ENCODE data around the gene HIVEP1.

Gene HIVEP1

DNA sequence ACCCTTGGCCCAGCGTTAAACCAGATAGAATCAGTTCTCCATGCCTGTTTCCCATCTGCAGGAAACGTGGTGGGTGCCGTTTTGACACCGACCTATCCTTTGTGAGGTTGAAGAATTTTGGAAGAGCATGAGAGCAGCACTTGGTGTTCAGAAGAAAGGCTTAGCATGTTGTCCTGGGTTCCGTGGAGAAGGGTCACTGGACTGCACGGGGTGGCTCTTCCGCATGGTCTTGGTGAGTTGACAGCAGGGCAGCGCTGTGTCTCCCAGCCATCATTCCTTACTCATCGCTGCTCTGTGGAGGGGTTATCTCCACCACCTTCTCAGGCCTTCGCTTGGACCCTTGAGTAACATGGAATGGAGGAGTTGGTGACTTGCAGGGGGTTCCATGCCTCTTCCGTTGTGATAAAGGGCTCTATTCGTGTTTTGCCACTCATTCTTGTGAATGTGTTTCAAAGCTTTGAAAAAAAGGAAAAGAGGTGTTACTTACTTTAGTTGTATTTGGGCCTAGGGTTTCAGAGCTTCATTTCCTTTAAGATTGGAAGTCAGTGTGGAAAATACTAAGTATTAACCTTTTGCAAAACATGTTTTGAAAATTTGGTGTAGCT lies 8.2 kb downstream of the HIVEP1 start:
- DNase-seq = no peak

DNA sequence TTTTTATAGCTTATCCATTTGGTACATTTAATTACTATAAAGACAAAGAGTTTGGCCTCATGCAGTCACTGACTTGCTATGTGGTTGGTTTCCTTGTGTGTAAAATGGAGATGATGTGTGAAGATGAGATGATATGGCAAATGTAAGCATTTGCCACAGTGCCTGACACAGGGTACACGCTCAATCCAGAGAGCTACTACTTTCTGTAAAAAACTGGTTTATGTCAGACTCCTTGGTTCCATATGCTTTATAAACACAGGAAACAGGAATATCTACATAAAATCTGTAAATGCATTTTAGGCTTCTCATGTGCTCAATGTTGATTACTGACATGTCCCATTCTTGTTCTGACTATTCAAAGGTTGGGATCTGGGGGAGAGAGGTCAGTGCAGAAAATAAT lies 10.4 kb downstream of the HIVEP1 start:
- no peak for DNase-seq

DNA sequence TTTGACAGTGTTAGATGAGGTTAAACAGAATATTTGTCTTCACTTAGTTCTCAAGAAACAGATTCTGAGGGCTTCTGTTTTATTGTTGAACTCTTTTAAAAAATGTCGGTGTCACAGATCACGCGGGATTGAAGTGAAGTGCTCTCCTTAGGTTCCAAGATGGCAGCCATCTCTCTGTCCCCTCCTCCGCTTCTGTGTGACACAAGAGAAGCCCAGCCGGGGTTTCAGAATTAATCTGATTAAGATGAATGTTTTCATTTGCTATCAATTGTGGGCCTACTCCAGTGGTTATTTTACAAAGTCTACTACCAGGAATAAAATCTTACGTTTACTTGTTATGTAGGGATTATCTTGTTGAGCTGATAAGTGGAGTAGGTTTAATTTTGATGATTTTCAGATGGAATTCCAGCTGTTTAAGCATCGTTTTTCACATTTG lies 10.9 kb downstream of the HIVEP1 start:
- no peak for DNase-seq

DNA sequence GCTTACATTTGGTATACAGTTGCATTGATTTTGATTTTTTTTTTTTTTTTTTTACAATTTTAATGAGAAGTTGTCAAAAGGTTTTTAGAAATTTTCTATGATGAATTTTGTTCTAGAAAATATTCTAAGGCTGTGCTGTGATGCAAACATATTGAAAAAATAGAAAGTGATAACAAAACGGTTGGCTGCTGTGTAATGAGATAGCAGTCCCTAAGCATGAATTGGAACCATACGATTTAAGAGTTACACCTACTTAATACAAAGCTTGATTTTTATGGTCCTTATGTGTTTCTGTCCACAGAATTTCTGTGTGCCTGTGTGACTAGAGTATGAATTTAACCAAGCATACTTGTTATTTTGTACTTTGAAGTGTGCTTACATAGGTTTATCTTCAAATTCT lies 12.1 kb downstream of the HIVEP1 start:
- DNase-seq = no peak

DNA sequence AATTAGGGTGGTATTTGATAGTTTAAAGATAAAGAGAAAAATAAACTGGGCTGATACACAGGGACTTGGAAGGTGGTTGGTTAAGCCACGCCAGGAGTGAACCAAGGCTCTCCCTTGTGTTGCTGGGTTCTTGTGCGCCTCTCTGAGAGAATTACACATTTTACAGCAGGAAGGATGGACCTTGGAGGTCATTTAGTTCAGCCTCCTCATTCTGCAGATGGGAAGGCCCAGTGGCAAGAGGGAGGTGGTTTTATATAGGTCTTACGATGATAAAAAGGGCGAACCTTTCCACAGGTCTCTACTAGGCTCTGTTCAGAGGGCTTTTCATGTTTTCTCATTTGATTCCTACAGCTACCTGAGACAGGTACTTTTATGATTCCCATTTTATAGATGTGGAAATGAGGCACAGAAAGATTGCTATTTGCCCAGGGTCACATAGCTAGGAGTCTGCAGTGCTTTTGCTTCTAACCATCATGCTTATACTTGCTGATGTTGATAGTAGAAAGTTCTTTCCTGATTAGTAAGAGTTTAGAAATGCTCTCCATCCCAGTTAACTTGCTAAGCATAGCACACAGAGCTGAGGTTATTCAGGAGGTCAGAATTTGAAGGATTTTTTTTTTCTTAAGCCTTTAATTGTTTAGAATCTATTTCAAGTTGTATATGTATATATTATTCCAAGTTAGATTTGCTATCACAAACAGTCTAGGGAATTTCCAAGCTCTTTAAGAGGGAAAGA lies 12.8 kb downstream of the HIVEP1 start:
- DNase-seq = no peak

DNA sequence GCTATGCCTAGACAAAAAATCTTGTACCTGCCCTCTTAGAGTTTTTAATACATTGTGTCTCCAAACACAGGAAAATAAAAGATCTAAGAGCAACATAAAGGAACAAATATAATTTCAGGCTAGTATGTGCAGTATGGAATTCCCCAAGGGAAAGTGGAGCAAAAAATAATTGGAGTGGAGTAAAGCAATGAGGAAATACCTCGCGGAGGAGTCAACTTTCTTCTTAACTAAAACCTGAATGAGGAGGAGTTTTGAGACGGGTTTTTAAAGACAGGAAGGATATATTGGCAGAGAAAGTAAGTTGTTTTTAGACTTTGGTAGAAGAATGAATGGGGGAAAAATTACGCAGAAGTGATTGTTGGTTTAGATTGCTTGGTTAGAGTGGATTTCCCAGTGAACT lies 14.0 kb downstream of the HIVEP1 start:
- DNase-seq = no peak

DNA sequence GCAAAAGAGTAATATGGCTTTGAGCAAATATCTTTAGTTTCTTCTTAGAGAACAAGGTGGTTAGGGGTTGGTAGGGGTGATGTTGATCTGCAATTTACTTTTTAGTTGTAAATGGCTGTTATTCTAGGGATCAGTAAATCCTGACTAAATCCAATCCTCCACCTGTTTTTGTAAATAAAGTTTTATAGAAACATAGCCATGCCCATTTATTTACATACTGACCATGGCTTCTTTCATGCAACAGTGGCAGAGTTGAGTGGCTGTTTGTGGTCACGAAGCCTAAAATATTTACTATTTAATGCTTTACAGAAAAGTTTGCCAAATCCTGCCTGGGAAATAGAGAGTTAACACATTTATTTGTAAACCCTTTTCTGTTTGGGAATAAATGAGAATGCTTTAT lies 14.7 kb downstream of the HIVEP1 start:
- DNase-seq = no peak

DNA sequence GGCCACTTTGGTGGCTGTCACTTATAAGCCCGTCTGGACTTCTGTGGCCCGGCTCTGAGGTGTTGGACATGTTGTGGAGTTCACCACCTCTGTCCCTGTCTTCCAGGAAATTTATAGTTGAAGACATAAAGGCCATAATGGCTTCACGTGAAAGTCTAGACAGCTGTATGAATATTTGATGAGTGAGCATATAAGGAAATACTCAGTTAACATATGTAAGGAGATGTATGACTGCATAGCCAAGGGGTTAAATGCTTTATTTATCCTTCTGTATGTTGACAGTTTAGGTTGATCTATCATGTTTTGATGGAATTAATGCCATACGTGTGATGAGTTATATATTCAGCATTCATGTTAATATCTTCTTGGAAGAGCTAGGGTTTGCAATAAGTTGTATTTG lies 16.1 kb downstream of the HIVEP1 start:
- no peak for DNase-seq

DNA sequence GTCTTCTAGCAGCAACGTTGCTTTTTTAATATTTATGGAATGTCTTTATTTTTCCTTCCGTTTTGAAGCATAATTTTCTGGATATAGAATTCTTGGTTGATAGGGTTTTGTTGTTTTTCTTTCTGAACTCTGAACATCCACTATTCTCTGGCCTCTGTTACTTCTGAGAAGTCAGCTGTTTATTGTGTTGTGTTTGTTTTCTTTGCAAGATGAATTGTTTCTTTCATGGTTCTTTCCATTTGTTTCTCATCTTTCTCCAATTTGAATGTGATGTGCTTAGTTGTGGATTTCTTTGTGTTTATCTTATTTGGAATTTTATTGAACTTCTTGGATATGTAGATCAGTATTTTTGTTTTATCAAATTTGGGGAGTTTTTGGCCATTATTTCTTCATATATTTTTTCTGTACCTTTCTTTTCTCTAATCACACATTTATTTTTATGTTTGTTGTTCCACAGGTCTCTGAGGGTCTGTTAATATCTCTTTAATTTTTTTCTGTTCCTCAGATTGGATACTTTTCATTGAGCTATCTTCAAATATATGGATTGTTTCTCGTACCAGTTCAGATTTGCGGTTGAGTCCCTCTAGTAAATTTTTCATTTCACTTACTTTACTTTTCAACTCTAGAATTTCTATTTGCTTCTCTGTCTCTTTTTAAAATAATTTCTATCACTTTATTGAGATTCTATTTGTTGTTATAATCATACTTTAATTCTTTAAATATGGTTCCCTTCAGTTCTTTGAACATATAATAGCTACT lies 18.0 kb downstream of the HIVEP1 start:
- DNase-seq = no peak

DNA sequence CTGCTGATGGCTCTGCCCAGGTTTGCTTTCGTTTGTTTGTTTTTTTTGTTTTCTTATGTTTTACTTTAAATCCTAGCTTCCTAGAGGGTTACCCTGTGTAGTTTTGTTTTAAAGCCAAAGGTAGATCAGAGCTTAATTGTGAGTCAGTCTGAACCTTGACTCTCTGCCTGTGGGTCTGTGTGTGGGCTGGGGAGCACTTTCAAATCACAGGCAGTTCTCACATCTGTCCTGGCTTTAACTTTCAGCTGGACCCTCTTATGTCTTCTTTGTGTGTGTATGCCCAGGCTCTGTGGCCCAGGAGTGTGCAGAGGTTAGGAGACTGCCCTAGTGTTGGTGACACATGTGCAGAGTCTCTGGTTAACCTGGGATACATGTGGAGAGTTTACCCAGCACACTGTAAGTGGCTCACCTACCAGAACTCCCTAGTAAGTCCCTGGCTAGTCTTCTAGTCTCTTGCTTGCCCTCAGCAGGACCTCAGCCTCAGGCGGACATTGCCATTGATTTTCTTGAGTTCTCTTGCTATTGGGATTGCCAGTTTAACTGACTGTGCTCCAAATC lies 19.0 kb downstream of the HIVEP1 start:
- DNase-seq = no peak

DNA sequence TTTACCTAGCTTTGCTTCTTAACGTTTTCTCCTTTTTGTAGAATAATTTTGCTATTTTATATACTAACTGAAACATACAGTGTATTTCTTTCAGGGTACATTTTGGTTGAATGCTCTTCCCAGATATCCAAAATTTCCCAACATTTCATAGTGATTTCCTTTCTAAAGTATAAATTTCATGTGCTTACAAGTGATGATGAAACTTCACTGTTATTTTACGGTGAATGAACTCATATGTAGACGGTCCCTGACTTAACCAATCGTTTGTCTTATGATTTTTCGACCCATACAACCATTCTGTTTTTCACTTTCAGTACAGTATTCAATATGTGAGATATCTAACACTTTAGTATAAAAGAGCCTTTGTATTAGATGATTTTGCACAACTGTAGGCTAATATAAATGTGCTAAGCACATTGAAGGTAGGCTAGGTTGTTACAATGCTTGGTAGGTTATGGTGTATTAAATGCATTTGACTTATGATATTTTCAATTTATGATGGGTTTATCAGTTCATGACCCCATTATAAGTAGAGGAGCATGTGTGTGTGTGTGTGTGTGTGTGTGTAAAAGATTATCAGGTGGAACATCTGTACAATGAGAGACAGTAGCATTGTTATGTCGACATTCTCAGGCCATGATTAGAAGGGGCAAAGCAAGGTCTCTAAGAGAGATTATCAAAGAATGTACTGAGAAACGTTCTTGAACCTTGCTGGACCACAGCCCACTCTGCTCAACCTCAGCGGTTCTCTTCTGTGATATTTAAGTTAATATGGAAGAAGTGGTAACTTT lies 20.9 kb downstream of the HIVEP1 start:
- DNase-seq = no peak

DNA sequence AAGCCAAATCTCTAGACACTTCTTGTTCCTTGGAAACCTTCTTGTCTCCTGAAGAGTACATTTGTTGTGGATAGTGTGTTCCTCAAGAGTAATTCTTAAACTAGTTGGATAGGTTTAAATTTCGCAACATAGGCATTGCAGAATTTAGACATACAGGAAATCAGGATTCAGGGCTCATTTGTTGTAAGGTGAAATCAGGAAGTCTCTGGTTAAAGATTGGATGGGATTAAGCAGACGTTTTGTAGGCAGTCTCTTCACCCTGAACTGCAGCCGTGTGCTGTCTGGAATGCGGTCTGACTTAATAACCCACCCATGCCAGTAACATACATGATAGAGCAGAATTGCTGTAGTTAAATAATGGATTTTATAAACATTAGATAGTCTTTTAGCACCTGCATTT lies 21.7 kb downstream of the HIVEP1 start:
- no peak for DNase-seq

DNA sequence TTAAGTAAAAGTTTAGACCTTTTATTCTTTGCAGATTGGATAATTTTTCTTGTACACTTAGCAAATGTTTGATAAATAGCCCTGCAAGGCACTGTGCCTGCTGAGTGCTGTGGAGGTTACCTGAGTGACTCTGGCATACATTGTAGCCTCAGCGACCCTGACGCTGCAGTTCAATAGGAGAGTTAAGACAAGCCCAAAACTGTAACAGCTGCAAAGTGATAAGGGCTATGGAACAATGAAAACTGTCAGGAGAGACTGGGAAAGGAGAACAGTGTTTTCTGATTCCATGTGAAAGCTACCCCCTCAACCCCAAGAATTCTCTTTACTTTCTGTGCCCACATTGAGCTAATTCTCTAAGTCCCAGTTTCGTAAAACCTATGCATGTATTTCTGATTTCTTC lies 22.2 kb downstream of the HIVEP1 start:
- DNase-seq = no peak

DNA sequence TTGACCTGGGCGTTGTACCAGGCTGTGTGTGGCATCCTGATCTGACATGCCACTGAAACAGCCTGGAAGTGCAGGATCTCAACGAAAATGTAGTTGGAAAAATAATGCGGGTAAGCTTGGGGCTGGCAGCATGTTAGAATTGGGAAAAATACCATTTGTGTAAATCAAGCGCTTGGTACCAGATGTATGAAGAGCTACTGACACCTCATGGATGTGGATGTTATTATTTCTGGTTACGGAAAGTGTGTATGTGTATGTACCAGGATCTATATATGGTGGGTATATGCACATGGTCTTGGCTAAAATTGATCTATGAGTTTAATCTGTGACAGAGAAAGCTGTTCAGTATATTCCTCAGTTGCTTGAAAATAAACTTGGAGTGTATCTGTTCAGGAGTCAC lies 22.7 kb downstream of the HIVEP1 start:
- no peak for DNase-seq

DNA sequence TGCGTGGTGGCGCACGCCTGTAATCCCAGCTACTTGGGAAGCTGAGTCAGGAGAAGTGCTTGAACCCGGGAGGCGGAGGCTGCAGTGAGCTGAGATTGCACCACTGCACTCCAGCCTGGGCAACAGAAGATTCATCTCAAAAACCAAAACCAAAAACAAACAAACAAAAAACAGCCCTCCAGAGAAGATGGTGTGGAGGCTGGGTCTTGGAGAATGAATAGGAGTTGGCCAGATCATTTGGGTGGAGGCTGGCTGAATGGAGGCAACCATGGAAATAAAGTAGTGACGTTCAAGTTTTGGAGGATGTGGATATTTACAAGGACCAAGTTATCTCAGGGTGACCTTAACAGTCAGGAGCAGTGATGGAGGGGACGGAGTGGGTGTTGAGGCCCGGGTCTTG lies 24.7 kb downstream of the HIVEP1 start:
- DNase-seq = no peak

DNA sequence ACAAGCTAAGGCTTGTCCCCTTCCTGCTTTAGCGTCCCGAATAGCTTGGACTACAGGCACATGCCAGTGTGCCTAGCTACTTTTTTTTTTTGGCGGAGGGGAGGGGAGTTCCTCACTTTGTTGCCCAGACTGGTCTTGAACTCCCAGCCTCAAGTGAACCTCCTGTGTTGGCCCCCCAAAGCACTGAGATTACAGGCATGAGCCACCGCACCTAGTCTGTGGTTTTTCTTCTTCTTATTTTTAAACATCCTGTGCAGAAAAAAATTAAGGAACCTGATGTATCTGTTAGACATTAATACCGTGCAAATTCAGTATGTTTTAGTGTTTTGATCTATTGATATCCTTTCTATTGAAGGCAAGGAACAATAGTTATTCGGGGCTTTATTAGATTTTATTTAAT lies 25.7 kb downstream of the HIVEP1 start:
- no peak for DNase-seq

DNA sequence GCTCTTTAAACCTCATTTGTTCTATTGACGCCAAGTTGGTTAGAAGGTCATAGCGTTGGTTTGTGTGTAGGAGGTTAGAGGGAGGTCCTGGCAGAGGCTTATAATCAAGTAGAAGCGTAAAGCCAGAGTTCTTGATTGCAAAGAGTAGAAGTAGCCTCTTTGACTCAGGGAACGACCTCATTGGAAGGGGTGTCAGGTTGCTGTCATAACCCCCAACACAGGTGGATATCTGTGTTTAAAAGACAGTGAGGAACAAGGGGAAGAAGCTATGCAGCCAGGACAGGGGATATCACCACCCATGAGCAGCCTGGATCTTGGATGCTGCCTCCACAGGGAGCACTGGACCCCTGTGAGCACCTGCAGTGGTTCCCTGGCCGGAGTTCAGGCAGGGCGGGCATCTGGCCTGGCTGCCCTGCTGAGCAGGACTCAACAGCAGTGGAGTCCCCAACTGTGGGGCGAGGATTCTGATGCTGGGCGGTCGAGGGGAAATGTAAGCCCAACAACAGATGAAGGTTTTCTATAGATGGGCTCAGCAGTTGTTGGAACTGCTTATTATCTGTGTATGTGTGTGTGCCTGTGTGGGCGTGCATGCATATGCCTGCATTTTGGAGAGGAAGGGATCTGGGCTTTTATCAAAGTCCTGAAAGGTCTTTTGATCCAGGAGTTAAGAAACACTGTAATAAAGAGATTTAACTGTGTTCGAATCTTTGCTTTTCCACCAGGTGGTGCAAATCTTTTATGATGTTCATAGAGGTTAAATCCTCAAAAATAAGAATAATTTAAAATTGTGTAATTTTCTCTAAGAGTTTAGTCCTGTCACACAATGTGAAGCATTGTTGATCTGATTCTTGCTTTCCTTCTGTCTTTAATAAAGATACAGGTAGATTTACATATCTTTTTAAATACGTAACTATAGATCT lies 27.7 kb downstream of the HIVEP1 start:
- no peak for DNase-seq

DNA sequence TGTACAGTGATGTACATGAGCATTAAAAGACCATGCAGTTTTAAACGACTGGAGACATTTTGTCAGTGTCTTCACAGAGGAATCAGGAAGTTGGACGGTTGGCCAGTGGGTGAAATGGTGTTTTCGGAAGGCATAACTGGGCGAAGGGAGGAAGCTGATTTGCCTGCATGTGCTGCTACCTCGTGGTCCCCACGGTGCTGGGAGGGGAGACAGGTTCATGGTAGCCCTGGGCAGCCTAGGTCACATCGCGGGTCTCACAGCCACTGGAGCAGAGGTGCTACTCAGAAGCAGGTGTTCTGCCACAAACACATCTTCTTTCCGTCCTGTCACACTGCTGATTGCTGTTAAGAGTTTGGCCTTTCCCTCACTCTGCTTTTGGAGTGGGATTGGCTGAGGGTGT lies 35.2 kb downstream of the HIVEP1 start:
- DNase-seq = no peak

DNA sequence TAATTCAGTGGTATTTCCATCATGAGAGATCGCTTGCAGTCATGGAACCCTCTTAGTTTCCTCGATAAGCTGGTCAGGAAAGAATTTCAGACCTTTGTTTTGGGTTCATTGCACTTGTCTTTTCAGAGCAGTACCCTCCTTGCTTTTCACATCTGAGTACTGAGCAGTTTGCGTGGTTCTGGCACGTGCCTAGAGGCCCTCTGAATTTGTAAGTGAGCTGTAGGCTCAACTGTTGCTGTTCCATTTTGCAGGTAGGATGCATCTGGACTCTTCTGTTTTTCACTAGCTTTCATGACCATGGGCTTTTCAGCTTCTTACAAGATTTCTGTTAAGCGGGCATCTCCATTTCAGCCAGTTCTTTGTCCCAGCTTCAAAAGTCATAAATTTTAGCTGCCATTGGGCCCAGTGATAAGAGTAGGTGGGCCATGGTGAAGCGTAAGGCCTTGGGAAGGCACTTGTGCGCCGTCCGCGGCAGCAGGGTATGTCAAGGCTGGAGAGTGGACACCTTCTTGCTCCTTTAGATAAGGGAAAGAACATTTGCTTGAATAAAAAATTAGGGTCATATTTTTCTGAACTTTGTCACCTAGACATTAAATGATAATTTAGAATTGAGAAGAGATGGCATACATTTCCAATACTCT lies 35.8 kb downstream of the HIVEP1 start:
- DNase-seq = no peak

DNA sequence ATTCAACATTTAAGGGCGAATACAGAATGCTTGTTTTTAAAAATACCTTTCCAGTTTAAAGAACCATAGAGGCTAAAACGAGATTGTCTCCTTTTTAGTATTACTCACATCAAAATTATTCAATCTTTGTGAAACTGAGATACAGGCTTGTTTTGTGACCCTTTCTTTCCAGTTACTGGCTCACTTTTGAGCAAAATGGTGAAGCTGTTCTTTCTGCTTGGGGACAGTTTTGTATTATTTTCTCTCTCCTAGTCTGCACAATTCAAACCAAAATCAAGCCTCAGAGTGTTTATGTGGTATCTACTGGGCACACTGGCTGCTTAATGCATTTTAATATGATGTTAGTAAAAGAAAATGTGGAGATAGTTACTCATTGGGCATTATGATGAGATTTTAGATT lies 36.5 kb downstream of the HIVEP1 start:
- DNase-seq = no peak

DNA sequence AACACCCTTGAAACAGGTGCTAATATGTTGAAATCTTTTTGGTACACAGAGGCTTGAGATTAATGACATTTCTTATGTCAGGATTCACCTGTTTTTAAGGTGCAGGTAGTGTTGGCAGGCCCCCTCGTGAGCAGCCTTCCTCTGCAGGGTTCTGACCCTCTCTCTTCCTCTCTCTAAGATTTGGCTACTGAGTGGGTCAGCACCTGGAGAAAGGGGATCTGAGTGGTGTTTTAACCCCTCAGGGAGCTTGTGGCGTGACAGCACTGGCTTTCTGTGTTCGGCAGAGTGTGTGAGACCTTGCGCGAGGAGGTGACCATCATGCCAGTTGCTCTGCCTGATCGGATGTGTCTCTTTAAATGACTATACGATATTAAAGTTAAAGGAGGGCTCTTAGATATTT lies 37.1 kb downstream of the HIVEP1 start:
- no peak for DNase-seq
